ENCODE results near the gene CETP. TPM values are rescaled to one million over a fixed set of nuclear protein-coding genes. Genes with fewer than 3 reads are reported as not detected.

The CETP gene
- total and polyA plus RNA-seq, 2 of the 13 experiments (the other 11 are each of a cell fraction or from before 2014, with no cell fraction given) = 0.31 to 9.8 TPM

DNA sequence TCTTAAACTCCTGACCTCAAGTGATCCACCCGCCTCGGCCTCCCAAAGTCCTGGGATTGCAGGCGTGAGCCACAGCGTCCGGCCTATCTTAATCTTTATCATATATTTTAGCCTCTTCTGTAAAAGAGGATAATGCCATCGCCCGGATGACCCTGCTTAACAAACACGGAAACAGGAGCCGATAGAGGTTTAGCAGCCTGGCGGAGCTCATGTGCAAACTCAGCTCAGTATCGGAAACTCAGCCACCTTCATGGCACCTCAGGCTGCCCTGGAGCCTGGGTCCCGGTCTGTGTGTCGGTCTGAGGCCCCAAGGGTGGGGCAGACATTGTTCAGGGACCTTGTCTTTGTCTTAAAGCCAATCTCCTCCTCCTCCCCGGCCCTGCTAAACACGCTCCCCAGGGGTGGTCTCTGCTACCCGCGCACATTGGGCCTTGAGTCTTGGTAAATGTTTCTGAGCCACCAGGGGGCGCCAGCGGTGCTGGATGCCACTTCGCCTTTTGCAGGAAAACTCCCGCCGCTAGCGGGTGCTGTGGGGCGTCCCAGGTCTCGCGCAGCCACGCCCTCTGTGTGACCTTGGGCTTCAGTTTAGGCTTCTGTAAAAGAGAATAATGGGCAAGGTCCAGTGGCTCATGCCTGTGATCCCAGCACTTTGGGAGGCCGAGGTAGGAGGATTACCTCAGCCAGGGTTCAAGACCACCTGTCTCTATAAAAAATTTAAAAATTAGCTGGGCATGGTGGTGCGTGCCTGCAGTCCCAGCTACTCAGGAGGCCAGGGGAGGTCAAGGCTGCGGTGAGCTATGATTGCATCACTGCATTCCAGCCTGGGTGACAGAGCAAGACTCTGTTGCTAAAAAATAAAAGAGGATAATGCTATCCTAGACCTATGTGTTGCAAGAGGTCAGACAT lies 2.7 kb downstream of the CETP start (continued):
- TF ChIP-seq, protein P1, sequence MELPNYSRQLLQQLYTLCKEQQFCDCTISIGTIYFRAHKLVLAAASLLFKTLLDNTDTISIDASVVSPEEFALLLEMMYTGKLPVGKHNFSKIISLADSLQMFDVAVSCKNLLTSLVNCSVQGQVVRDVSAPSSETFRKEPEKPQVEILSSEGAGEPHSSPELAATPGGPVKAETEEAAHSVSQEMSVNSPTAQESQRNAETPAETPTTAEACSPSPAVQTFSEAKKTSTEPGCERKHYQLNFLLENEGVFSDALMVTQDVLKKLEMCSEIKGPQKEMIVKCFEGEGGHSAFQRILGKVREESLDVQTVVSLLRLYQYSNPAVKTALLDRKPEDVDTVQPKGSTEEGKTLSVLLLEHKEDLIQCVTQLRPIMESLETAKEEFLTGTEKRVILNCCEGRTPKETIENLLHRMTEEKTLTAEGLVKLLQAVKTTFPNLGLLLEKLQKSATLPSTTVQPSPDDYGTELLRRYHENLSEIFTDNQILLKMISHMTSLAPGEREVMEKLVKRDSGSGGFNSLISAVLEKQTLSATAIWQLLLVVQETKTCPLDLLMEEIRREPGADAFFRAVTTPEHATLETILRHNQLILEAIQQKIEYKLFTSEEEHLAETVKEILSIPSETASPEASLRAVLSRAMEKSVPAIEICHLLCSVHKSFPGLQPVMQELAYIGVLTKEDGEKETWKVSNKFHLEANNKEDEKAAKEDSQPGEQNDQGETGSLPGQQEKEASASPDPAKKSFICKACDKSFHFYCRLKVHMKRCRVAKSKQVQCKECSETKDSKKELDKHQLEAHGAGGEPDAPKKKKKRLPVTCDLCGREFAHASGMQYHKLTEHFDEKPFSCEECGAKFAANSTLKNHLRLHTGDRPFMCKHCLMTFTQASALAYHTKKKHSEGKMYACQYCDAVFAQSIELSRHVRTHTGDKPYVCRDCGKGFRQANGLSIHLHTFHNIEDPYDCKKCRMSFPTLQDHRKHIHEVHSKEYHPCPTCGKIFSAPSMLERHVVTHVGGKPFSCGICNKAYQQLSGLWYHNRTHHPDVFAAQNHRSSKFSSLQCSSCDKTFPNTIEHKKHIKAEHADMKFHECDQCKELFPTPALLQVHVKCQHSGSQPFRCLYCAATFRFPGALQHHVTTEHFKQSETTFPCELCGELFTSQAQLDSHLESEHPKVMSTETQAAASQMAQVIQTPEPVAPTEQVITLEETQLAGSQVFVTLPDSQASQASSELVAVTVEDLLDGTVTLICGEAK (IDR thresholded peaks at IDR 0.05) = no peak
- TF ChIP-seq, protein P1 (CRISPR knock-in tag; IDR thresholded peaks at IDR 0.05) = peak; percentile 52; the same call in 1 of the 2 replicates
- TF ChIP-seq THAP8 (CRISPR knock-in tag; IDR thresholded peaks at IDR 0.05; ENCODE audit: borderline replicate concordance) (no peak), POLR2AphosphoS2 (IDR thresholded peaks at IDR 0.05; ENCODE audit: low read depth, low read length) (no peak), ZNF367 (CRISPR knock-in tag; IDR thresholded peaks at IDR 0.05; ENCODE audit: borderline replicate concordance) (no peak), KLF9 (CRISPR knock-in tag; IDR thresholded peaks at IDR 0.05; ENCODE audit: low read depth) (0 out of 2 replicates have a peak, but pooled peaks have one; percentile 33), TP53 (CRISPR knock-in tag; conservative IDR thresholded peaks at IDR 0.05) (0 out of 2 replicates have a peak, but pooled peaks have one; percentile 29), CENPT (CRISPR knock-in tag; IDR thresholded peaks at IDR 0.05; ENCODE audit: low read depth) (no peak), ZGPAT (CRISPR knock-in tag; IDR thresholded peaks at IDR 0.05) (peak; percentile 72), ZNF180 (CRISPR knock-in tag; IDR thresholded peaks at IDR 0.05; ENCODE audit: borderline replicate concordance, low read depth) (no peak), ZMYM3 (CRISPR knock-in tag; IDR thresholded peaks at IDR 0.05) (peak; percentile 96), GATAD2A (CRISPR knock-in tag; IDR thresholded peaks at IDR 0.05) (peak; percentile 89), HNF4A (CRISPR knock-in tag; IDR thresholded peaks at IDR 0.05) (peak; percentile 70; the same call in 1 of the 2 replicates), TBP (CRISPR knock-in tag; IDR thresholded peaks at IDR 0.05) (no peak), NR2F1 (CRISPR knock-in tag; IDR thresholded peaks at IDR 0.05) (peak; percentile 96 to 100), SOX6 (IDR thresholded peaks at IDR 0.05) (no peak), SOX6 (CRISPR knock-in tag; IDR thresholded peaks at IDR 0.05) (peak; percentile 91), ZIK1 (CRISPR knock-in tag; IDR thresholded peaks at IDR 0.05; ENCODE audit: borderline replicate concordance, low read depth) (peak; percentile 53; the same call in 1 of the 2 replicates), ZNF274 (CRISPR knock-in tag; IDR thresholded peaks at IDR 0.05) (no peak)
